Stimulated activated naive CD8-positive, alpha-beta T cell treated with anti-CD3 and anti-CD28 coated beads, Interleukin-15, Interleukin-2, amounts not matched to agents 100 ng/mL and 50 ng/mL, for 24 hours (primary cell): ENCODE data around the gene COL7A1.

ENCODE experiments used
- H3K27ac Mint-ChIP-seq: one replicate; pipeline ENCODE4 v1.8.0; 2021; ENCODE audit warnings: mild to moderate bottlenecking, mixed read lengths
- H3K27me3 Mint-ChIP-seq: one replicate; pipeline ENCODE4 v1.8.0; 2021; ENCODE audit warnings: mixed read lengths
- H3K36me3 Mint-ChIP-seq: one replicate; pipeline ENCODE4 v1.8.0; 2021; ENCODE audit warnings: low read depth, mixed read lengths
- H3K4me1 Mint-ChIP-seq: one replicate; pipeline ENCODE4 v1.8.0; 2021; ENCODE audit warnings: low read depth, mixed read lengths
- H3K4me3 Mint-ChIP-seq: one replicate; pipeline ENCODE4 v1.8.0; 2021; ENCODE audit warnings: mild to moderate bottlenecking, mixed read lengths
- H3K9me3 Mint-ChIP-seq: one replicate; pipeline ENCODE4 v1.8.0; 2021; ENCODE audit warnings: mixed read lengths

Gene COL7A1

GRCh38 chr3:48599509-48600285, 4.6 kb upstream of the COL7A1 start:
- Mint-ChIP-seq H3K9me3 (no peaks in the 10 kb centered on the region), H3K4me3 (no peak overlapping the region), H3K4me1 (peaks cover 5% of the 10 kb centered on the region), H3K27ac (no peak overlapping the region), H3K36me3 (peaks cover 57% of the 10 kb centered on the region), H3K27me3 (no peaks in the 10 kb centered on the region)

DNA sequence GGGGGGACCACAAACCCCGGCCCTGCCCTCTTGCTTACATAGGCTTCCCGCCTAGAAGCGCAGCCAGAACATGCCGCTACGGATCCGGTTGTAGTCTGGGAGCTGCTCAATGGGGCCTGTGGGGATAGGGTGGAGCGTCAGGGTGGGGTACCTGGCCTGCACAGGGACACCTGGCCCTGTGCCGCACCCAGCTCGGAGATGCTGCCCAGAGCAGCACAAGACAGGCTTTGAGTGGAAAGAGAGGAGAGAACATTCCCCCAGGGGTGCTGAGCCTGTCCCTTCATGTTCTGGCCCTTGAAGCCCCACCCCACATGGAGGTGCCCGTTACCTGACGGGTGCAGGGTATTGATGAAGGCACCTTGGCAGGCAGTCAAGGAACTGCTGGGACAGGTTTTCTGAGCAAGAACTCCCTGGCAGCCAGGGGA, 4.0 kb upstream of the COL7A1 start:
- no peaks in the 10 kb centered on the region for H3K9me3 Mint-ChIP-seq
- peaks cover 8% of the 10 kb centered on the region for H3K4me1 Mint-ChIP-seq
- no peak overlapping the region for H3K27ac Mint-ChIP-seq
- H3K36me3 Mint-ChIP-seq: peaks cover 51% of the 10 kb centered on the region
- H3K4me3 Mint-ChIP-seq: no peak overlapping the region
- H3K27me3 Mint-ChIP-seq: peaks cover 6% of the 10 kb centered on the region

DNA sequence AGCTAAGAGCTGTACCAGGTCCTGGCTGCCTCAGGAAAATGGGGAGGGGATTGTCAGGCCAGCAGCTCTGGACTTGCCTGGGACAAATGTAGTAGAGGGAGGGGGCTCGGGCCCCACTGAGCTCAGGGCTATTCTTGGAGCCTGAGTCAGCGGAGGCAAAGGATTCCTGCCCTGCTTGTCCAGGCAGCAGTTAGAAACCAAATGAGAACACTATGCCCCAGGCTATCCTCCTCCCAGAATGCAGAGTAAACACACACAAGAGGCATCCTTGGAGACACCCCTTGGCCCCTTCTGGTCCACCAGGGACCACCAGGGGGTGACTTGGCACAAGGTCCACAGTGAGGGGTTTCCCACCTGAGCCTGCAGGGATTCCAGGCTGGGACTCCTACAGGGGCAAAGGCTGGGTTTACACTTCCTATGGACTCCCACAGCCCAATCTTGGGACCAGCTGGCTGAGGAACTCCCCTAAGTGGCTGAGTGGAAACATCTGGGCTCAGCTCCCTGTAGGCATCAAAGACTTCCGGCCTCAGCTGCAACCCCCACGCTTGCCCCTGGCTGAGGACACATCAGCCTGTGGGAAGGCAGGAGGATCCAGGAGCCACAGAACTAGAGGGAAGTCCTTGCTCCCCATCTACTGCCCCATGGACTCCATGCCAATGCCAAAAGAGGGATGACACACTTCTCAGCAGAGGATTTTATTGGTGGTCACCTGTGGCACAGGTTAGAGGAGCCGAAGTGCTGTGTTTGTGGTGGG, 3.4 kb upstream of the COL7A1 start:
- peaks cover 47% of the 10 kb centered on the region for H3K36me3 Mint-ChIP-seq
- no peaks in the 10 kb centered on the region for H3K9me3 Mint-ChIP-seq
- peaks cover 8% of the 10 kb centered on the region for H3K4me1 Mint-ChIP-seq
- H3K27me3 Mint-ChIP-seq: peaks cover 11% of the 10 kb centered on the region
- H3K4me3 Mint-ChIP-seq: no peak overlapping the region
- no peak overlapping the region for H3K27ac Mint-ChIP-seq

GRCh38 chr3:48597408-48597800, 2.3 kb upstream of the COL7A1 start:
- Mint-ChIP-seq H3K36me3 (peaks cover 38% of the 10 kb centered on the region), H3K9me3 (no peaks in the 10 kb centered on the region), H3K27me3 (peaks cover 16% of the 10 kb centered on the region), H3K4me3 (no peak overlapping the region), H3K4me1 (peaks cover 8% of the 10 kb centered on the region), H3K27ac (no peak overlapping the region)

GRCh38 chr3:48596676-48597407, 1.7 kb upstream of the COL7A1 start:
- H3K36me3 Mint-ChIP-seq: peaks cover 35% of the 10 kb centered on the region
- H3K9me3 Mint-ChIP-seq: no peaks in the 10 kb centered on the region
- peaks cover 8% of the 10 kb centered on the region for H3K4me1 Mint-ChIP-seq
- H3K27ac Mint-ChIP-seq: no peak overlapping the region
- peaks cover 16% of the 10 kb centered on the region for H3K27me3 Mint-ChIP-seq
- H3K4me3 Mint-ChIP-seq: no peak overlapping the region

GRCh38 chr3:48596157-48596556, 1.0 kb upstream of the COL7A1 start:
- H3K27ac Mint-ChIP-seq: no peak overlapping the region
- no peaks in the 10 kb centered on the region for H3K9me3 Mint-ChIP-seq
- H3K4me1 Mint-ChIP-seq: peaks cover 8% of the 10 kb centered on the region
- H3K36me3 Mint-ChIP-seq: peaks cover 28% of the 10 kb centered on the region
- peaks cover 17% of the 10 kb centered on the region for H3K27me3 Mint-ChIP-seq
- H3K4me3 Mint-ChIP-seq: no peak overlapping the region

GRCh38 chr3:48595526-48596121, 495 bp upstream of the COL7A1 start:
- no peak overlapping the region for H3K27ac Mint-ChIP-seq
- H3K9me3 Mint-ChIP-seq: no peaks in the 10 kb centered on the region

GRCh38 chr3:48594417-48595049, 596 bp downstream of the COL7A1 start:
- H3K27ac Mint-ChIP-seq: no peak overlapping the region
- H3K27me3 Mint-ChIP-seq: peaks cover 29% of the 10 kb centered on the region
- no peaks in the 10 kb centered on the region for H3K9me3 Mint-ChIP-seq
- H3K4me1 Mint-ChIP-seq: peaks cover 8% of the 10 kb centered on the region
- H3K4me3 Mint-ChIP-seq: no peak overlapping the region
- peaks cover 16% of the 10 kb centered on the region for H3K36me3 Mint-ChIP-seq

More at GRCh38 chr3:48595526-48596121, 495 bp upstream of the COL7A1 start:
- H3K4me1 Mint-ChIP-seq: peaks cover 8% of the 10 kb centered on the region
- peaks cover 22% of the 10 kb centered on the region for H3K27me3 Mint-ChIP-seq
- H3K4me3 Mint-ChIP-seq: no peak overlapping the region
- peaks cover 24% of the 10 kb centered on the region for H3K36me3 Mint-ChIP-seq

GRCh38 chr3:48593337-48593736, 1.8 kb downstream of the COL7A1 start:
- no peak overlapping the region for H3K27ac Mint-ChIP-seq
- H3K27me3 Mint-ChIP-seq: peaks cover 37% of the 10 kb centered on the region
- H3K36me3 Mint-ChIP-seq: peaks cover 9% of the 10 kb centered on the region
- H3K4me1 Mint-ChIP-seq: peaks cover 8% of the 10 kb centered on the region
- no peak overlapping the region for H3K4me3 Mint-ChIP-seq
- H3K9me3 Mint-ChIP-seq: no peaks in the 10 kb centered on the region

DNA sequence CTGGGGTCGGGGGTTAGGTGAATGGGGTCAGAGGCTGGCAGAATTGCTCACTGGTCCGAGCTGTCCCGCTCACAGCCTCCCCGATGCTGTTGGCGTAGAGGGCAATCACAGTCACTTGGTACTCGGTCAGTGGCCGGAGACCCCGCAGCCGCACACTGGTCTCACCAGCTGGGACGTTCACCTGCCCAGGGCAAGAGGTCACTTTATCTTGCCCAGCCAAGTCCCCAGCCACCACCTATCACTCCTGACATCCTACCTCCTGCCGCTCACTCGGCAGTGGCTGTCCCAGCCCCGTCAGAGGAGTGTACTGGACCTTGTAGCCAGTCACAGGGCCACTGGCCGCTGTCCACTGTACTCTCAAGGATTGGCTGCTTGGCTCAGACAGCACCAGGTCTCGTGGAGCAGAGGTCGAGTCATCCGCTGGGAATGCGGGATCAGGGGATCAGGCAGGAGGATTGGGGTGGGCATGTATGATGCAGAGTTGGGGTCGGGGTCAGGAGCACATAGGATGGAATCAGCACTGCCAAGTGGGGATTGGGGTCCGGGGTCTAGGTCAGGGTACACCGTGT, 2.5 kb downstream of the COL7A1 start:
- Mint-ChIP-seq H3K9me3 (no peaks in the 10 kb centered on the region), H3K4me1 (peaks cover 8% of the 10 kb centered on the region), H3K27me3 (peaks cover 38% of the 10 kb centered on the region), H3K27ac (no peak overlapping the region), H3K36me3 (peaks cover 5% of the 10 kb centered on the region), H3K4me3 (no peak overlapping the region)

GRCh38 chr3:48591886-48592518, 3.1 kb downstream of the COL7A1 start:
- H3K36me3 Mint-ChIP-seq: no peaks in the 10 kb centered on the region
- no peak overlapping the region for H3K4me3 Mint-ChIP-seq
- no peaks in the 10 kb centered on the region for H3K9me3 Mint-ChIP-seq
- H3K27me3 Mint-ChIP-seq: peaks cover 38% of the 10 kb centered on the region
- H3K4me1 Mint-ChIP-seq: peaks cover 8% of the 10 kb centered on the region
- H3K27ac Mint-ChIP-seq: no peak overlapping the region

DNA sequence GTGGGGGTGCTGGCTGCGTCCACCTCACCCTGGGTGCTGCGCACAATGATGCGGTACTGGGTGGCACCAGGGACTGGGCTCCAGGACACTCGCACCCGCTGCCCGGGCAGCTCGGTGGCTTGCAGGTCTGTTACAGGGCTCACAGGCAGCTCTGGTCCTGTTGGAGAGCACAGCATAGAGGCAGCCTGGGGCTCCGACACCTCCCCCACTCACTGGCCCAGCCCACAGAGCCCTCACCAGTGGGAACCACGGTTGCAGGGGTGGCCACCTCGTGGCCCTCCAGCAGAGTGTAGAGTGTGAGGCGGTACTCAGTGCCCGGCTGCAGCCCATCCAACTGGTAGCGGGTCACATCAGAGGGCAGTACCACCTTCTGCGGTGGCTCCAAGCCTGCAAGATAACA, 3.7 kb downstream of the COL7A1 start:
- H3K4me3 Mint-ChIP-seq: no peak overlapping the region
- H3K27me3 Mint-ChIP-seq: peaks cover 38% of the 10 kb centered on the region
- no peak overlapping the region for H3K27ac Mint-ChIP-seq
- no peaks in the 10 kb centered on the region for H3K36me3 Mint-ChIP-seq
- H3K9me3 Mint-ChIP-seq: no peaks in the 10 kb centered on the region
- H3K4me1 Mint-ChIP-seq: peaks cover 8% of the 10 kb centered on the region

DNA sequence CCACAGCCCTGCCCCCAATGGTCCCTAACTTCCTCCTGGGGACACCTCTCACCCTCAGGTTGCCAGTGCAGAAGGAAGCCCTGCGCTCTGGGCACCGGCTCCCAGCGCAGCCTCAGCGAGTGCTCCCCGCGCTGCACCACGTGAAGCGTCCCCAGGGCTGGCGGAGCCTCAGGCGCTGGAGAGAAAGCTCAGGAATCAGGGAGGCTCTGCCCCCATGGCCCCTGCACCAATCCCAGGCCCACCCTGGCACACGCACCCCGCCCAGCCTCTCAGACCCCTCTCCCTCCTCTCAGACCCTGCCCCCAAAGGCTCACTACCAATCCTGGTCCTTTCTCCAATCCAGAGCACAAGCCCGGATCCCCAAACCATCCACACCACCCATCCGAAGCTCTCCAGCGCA, 6.9 kb downstream of the COL7A1 start:
- Mint-ChIP-seq H3K4me3 (no peak overlapping the region), H3K36me3 (no peaks in the 10 kb centered on the region), H3K4me1 (no peaks in the 10 kb centered on the region), H3K27ac (no peak overlapping the region), H3K27me3 (peaks cover 27% of the 10 kb centered on the region), H3K9me3 (no peaks in the 10 kb centered on the region)

DNA sequence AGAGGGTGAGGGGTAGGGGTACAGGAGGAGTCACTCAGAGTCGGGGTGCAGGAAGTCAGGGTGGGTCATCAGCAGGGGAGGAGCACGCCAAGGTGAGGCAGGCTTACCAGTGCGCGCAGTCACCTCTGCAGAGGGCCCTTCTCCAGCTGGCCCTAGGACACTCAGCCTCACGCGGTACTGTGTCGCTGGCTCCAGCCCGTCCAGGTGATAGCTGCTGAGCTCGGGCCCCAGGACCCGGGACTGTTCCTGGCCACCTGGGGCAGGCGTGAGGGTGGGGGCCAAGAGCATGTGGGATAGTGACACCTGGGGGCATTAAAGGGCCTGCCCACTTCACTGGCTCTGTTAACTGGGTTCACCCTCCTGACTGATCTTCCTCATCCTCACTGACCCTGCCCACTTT, 7.4 kb downstream of the COL7A1 start:
- H3K27ac Mint-ChIP-seq: no peak overlapping the region

More for the DNA sequence above, 7.4 kb downstream of the COL7A1 start:
- no peaks in the 10 kb centered on the region for H3K9me3 Mint-ChIP-seq
- H3K36me3 Mint-ChIP-seq: no peaks in the 10 kb centered on the region
- peaks cover 23% of the 10 kb centered on the region for H3K27me3 Mint-ChIP-seq
- H3K4me3 Mint-ChIP-seq: no peak overlapping the region
- H3K4me1 Mint-ChIP-seq: no peaks in the 10 kb centered on the region
